Fibroblast of villous mesenchyme (primary cell): Measurements from ENCODE around the gene BAIAP3. TPM values are rescaled to one million over a fixed set of nuclear protein-coding genes. Genes with fewer than 3 reads are reported as not detected.

Experiments
- DNase-seq: peaks from one replicate; pipeline ENCODE4 v3.0.0-alpha.2; 2010; ENCODE audit warnings: low read depth
- H3K4me3 ChIP-seq: 2 replicates; pipeline ENCODE4 v1.5.1; 2011; ENCODE audit warnings: low read depth, mild to moderate bottlenecking, low read length
- CTCF ChIP-seq: IDR thresholded peaks from 2 replicates; pipeline ENCODE4 v1.5.1; 2012; ENCODE audit warnings: low read depth, mild to moderate bottlenecking, low read length; ENCODE audit not compliant: insufficient read depth
- total RNA-seq: library from RNA; depleted of rRNA; stranded (reverse); fragments of >200 nt; gene quantifications from 2 replicates; pipeline ENCODE4 v1.2.3, GENCODE V29; 2012

BAIAP3 gene
- total RNA-seq, 1 donor = under 0.01 TPM

- TF ChIP-seq CTCF = no peak
- no peak for DNase-seq
- H3K4me3 ChIP-seq = no peak overlapping the region
These were observed 15.5 kb downstream of the BAIAP3 start for GRCh38 chr16:1348926-1349325.

- TF ChIP-seq CTCF = no peak
- DNase-seq = no peak
- no peak overlapping the region for H3K4me3 ChIP-seq
These were observed 15.9 kb downstream of the BAIAP3 start for GRCh38 chr16:1349351-1349750.

- TF ChIP-seq CTCF = no peak
- DNase-seq = no peak
- H3K4me3 ChIP-seq = no peak overlapping the region
These were observed 16.5 kb downstream of the BAIAP3 start for GRCh38 chr16:1349951-1350350.

GRCh38 chr16:1350691-1351090 lies 17.2 kb downstream of the BAIAP3 start:
- peak overlapping the region; percentile 92 for H3K4me3 ChIP-seq
- DNase-seq = no peak
- no peak for TF ChIP-seq CTCF

GRCh38 chr16:1351215-1351581 lies 17.8 kb downstream of the BAIAP3 start:
- DNase-seq = no peak
- TF ChIP-seq CTCF = no peak
- peak overlapping the region; percentile 92 for H3K4me3 ChIP-seq

GRCh38 chr16:1351582-1352362 lies 18.3 kb downstream of the BAIAP3 start, which contains the start of the genes GNPTG and TSR3:
Gene GNPTG (plus strand): TSS chr16:1351931. CDS start chr16:1351966, 35 bp downstream.
Gene TSR3 (minus strand): TSS chr16:1351878. CDS start chr16:1351804, 74 bp downstream.
- no peak for TF ChIP-seq CTCF
- H3K4me3 ChIP-seq = peak within 1 kb of the TSS; percentile 92
- peak; percentile 87 for DNase-seq
